Kidney (tissue), 14 donors: ENCODE measurements around the gene GPBAR1. TPM values are rescaled to one million over a fixed set of nuclear protein-coding genes. Genes with fewer than 3 reads are reported as not detected.

Experiments used
- DNase-seq, 5 donors: peaks; one replicate each; pipeline ENCODE4 v3.0.0-alpha.2; 2013 to 2020
- FAIRE-seq: peaks from 2 replicates; lab custom pipeline; 2012; peaks lifted over from hg19 to GRCh38; lab: Jason Lieb, UNC
- H3K27ac ChIP-seq, 2 donors: one replicate each; pipeline ENCODE4 v1.7.0; 2013; ENCODE audit warnings: low read depth in 2 of 2, low read length in 2 of 2, inconsistent platforms in 1 of 2
- H3K27me3 ChIP-seq: one replicate; pipeline ENCODE4 v1.7.1; 2013; ENCODE audit warnings: low read length, inconsistent platforms; ENCODE audit not compliant: control insufficient read depth, insufficient read depth
- H3K36me3 ChIP-seq, 3 donors: one replicate each; pipeline versions ENCODE4 v1.7.0 to v1.7.1; 2013; ENCODE audit warnings: low read length in 3 of 3, control low read depth in 1 of 3, inconsistent platforms in 1 of 3; ENCODE audit not compliant: insufficient read depth in 3 of 3, control insufficient read depth in 2 of 3
- H3K4me1 ChIP-seq, 3 donors: one replicate each; pipeline versions ENCODE4 v1.7.0 to v1.7.1; 2013; ENCODE audit warnings: low read length in 3 of 3, inconsistent platforms in 1 of 3, low read depth in 1 of 3; ENCODE audit not compliant: control insufficient read depth in 2 of 3, insufficient read depth in 2 of 3
- H3K4me3 ChIP-seq, 3 donors: one replicate each; pipeline versions ENCODE4 v1.7.0 to v1.8.1; 2013; ENCODE audit warnings: low read length in 3 of 3, control low read depth in 1 of 3, inconsistent platforms in 1 of 3
- H3K9ac ChIP-seq, 3 donors: one replicate each; pipeline versions ENCODE4 v1.7.0 to v1.7.1; 2013; ENCODE audit warnings: low read length in 3 of 3, control low read depth in 1 of 3, inconsistent platforms in 1 of 3
- H3K9me3 ChIP-seq, 3 donors: one replicate each; pipeline versions ENCODE4 v1.7.0 to v1.7.1; 2013; ENCODE audit warnings: low read length in 3 of 3, control low read depth in 1 of 3, inconsistent platforms in 1 of 3; ENCODE audit not compliant: control insufficient read depth in 2 of 3, insufficient read depth in 1 of 3
- CTCF ChIP-seq: IDR thresholded peaks from 3 replicates; pipeline ENCODE4 v1.5.1; 2012; ENCODE audit warnings: mild to moderate bottlenecking, moderate library complexity, borderline replicate concordance; ENCODE audit not compliant: insufficient read depth; ENCODE audit errors: extremely low read depth
- intact Hi-C: fragments of 100-400 bp; cut with DNase I; formaldehyde crosslinking; loops from one replicate; pipeline ENCODE4 v1.11.1; 2022
- polyA plus RNA-seq: library from polyadenylated mRNA; stranded (reverse); fragments of 350-450 nt; fragmentation: Illumina TruSeq; extraction: RNeasy Lipid Tissue Mini Kit (QIAGEN cat#74804); gene quantifications from one replicate; pipeline ENCODE4 v1.2.3, GENCODE V29; 2014; ENCODE audit warnings: low read depth, low replicate concordance; ENCODE audit not compliant: insufficient read depth
- total RNA-seq: library from RNA; stranded (reverse); fragmentation: NEBNext Ultra II Directional; extraction: Animal tissue kit (Norgen Biotek cat#: 25700); gene quantifications from one replicate; pipeline ENCODE4 v1.2.1, GENCODE V29; 2021
- donor health status: control.
- donor health status: control.
- donor health status: control.
- donor health status: control.
- donor health status: control.
- donor health status: DM: yes; HTN: yes; CAD: no.
- donor health status: Normal renal cell carcinoma (clear cell type).

Gene GPBAR1
- total and polyA plus RNA-seq, 2 donors from 2014 or later = 3.2 to 6.0 TPM

DNA sequence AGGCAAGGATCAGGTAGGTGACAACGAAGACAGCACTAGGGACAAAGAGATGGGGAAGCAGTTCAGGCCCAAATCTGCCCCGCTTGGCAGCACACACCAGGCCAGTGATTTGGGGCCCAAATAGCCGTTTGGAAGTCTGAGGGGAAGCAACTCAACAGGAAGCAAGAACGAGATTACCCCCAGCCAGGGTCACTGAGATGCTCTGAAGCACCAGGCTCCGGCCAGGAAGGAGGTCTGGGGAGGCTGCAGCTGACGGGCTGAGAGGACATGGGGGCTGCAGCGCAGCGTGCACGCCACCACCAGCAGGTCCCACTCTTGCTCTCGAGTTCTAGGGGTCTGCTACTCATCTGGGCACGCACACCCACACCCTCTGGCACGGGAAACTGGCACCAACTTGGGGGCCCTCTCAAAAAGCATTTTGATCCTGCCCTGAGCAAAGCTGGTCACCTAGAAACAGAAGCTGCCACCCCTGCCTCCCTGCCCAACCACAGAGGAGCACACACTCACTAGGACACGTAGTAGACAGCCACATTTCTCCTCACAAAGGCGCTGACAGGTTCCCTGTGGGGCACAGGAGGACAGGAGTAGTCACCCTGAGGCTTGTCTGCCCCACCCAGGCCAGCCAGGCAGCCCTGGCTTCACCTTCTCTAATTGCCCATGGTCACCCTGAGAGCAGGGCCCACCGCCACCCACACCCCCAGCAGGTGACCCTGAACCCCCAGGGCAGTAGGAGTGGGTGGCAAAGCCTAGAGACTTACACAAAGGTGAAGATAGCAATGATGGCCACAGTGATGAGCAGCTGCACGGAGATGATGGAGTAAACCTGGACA is 17.9 kb downstream of the GPBAR1 start:
- no peak for FAIRE-seq
- Histone ChIP-seq H3K4me1 (peaks cover 0 to 22% (median 19%) of the 10 kb centered on the region in 3 donors), H3K36me3 (peaks cover 0 to 78% (median 63%) of the 10 kb centered on the region in 3 donors), H3K4me3 (no peak overlapping the region), H3K9me3 (no peaks in the 10 kb centered on the region), H3K9ac (no peak overlapping the region), H3K27ac (no peak overlapping the region), H3K27me3 (no peaks in the 10 kb centered on the region)
- no peak for TF ChIP-seq CTCF
- intact Hi-C loops = loop anchor here (10.0 kb wide), 1 partner anchor 186 kb away; no protein-coding TSS in a partner anchor
- peak in 1 of 5 donors; percentile 30 for DNase-seq

DNA sequence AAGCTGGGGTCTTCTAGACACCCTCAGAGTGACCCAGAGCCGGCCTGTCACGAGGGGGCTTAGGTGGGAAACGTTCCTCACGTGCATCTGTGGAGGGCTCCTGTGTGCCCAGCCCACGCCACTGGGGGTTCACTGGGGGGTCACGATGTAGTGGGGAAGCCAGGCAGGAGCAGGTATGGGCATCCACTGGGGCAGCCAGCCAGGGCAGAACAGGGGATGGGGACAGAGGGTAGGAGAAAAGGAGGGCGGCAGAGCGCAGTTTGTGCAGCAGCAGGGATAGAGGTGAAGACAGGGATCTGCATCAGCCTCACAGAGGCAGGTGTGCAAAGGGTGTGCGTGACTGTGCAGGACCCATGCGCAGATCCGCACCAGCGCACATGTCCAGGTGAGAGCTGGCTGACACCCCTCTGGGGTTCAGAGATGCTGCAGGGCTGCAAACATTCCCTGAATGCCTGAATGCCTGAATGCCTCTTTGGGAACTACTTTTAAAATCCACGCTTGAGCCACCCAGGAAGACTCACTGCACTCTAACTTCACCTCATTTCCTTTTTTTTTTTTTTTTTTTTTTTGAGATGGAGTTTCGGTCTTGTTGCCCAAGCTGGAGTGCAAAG is 19.6 kb downstream of the GPBAR1 start:
- H3K9me3 ChIP-seq = no peaks in the 10 kb centered on the region
- DNase-seq (peak in 1 of 5 donors; percentile 53), FAIRE-seq (no peak)
- H3K27me3 ChIP-seq = no peaks in the 10 kb centered on the region
- no peak overlapping the region for H3K9ac ChIP-seq
- TF ChIP-seq CTCF = no peak
- H3K4me3 ChIP-seq = no peak overlapping the region
- H3K4me1 ChIP-seq = peaks cover 0 to 34% (median 29%) of the 10 kb centered on the region in 3 donors
- H3K36me3 ChIP-seq = peaks cover 0 to 61% (median 50%) of the 10 kb centered on the region in 3 donors
- H3K27ac ChIP-seq = no peak overlapping the region
- intact Hi-C loops = no loop called here

GRCh38 chr2:218281449-218281848 is 20.6 kb downstream of the GPBAR1 start:
- peaks cover 0 to 51% (median 40%) of the 10 kb centered on the region in 3 donors for H3K36me3 ChIP-seq
- H3K9ac ChIP-seq = no peak overlapping the region
- FAIRE-seq = no peak
- TF ChIP-seq CTCF = no peak
- no peaks in the 10 kb centered on the region for H3K27me3 ChIP-seq
- peaks cover 0 to 45% (median 40%) of the 10 kb centered on the region in 3 donors for H3K4me1 ChIP-seq
- intact Hi-C loops = no loop called here
- no peaks in the 10 kb centered on the region for H3K9me3 ChIP-seq
- DNase-seq = peak in 1 of 5 donors; percentile 31
- peak overlapping the region; percentile 71 to 77 for H3K27ac ChIP-seq
- no peak overlapping the region for H3K4me3 ChIP-seq
